ENCODE measurements around the gene ERC2. TPM values are rescaled to one million over a fixed set of nuclear protein-coding genes. Genes with fewer than 3 reads are reported as not detected.

ERC2 gene
- total RNA-seq, 4 donors from 2014 or later: 5.3 to 8.8 (median 7.8) TPM

DNA sequence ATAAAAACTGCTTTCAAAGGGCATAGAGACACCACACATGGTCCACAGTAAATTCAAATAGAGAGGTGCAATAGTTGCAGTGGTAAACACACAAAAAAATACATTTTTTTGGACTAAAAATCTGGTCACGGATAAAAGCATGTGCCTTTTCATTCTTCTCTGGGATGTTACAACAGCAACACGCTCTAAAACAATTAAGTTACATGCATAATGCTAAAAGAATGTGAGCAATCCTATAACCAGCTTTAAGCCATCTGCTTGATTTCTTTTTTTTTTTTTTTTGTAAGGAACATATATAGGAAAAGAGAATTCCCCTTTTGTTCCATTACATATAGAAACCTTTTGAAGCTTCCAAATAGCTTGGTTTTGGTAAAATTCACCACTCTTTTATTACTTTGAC lies 1001.2 kb downstream of the ERC2 start:
- no peaks in the 10 kb centered on the region for H3K9me3 ChIP-seq
- no peak for DNase-seq
- 90 to 94% methylated on average over 2 of the region's 2 CpGs for WGBS, 2 donors
- no peaks in the 10 kb centered on the region for H3K27me3 ChIP-seq
- H3K4me3 ChIP-seq (replicated peaks in 1 of 3): no peak overlapping the region
- H3K36me3 ChIP-seq: peaks cover 0 to 3% of the 10 kb centered on the region in 2 donors
- no peaks in the 10 kb centered on the region for H3K4me1 ChIP-seq
- intact Hi-C loops (cut with DNase I): no loop called here
- no peak overlapping the region for H3K27ac ChIP-seq
- no peak for TF ChIP-seq POLR2A (IDR thresholded peaks at IDR 0.05)
- TF ChIP-seq, protein P1, sequence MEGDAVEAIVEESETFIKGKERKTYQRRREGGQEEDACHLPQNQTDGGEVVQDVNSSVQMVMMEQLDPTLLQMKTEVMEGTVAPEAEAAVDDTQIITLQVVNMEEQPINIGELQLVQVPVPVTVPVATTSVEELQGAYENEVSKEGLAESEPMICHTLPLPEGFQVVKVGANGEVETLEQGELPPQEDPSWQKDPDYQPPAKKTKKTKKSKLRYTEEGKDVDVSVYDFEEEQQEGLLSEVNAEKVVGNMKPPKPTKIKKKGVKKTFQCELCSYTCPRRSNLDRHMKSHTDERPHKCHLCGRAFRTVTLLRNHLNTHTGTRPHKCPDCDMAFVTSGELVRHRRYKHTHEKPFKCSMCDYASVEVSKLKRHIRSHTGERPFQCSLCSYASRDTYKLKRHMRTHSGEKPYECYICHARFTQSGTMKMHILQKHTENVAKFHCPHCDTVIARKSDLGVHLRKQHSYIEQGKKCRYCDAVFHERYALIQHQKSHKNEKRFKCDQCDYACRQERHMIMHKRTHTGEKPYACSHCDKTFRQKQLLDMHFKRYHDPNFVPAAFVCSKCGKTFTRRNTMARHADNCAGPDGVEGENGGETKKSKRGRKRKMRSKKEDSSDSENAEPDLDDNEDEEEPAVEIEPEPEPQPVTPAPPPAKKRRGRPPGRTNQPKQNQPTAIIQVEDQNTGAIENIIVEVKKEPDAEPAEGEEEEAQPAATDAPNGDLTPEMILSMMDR (IDR thresholded peaks at IDR 0.05): no peak

DNA sequence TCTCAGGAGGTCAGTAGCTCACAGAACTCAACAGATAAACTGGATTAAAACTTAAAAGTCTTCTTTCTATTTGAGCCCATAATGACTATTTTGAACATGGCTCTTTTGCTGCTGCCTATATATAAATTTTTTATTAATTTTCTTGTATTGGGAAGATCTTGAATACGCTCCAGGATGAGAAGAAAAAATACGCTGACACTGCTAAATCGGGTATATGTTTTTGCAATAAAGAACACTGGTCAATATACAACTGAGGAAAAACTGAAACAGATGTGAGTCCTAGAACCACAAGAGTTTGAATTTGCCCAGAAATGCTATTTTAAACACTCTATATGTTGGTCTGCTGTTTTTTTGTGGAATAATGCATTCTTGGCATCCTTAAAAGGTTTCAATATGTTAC lies 1001.7 kb downstream of the ERC2 start:
- intact Hi-C loops (cut with DNase I): no loop called here
- no peak for TF ChIP-seq POLR2A (IDR thresholded peaks at IDR 0.05)
- TF ChIP-seq, protein P1 (IDR thresholded peaks at IDR 0.05): no peak
- Histone ChIP-seq H3K27ac (no peak overlapping the region), H3K27me3 (no peaks in the 10 kb centered on the region), H3K4me3 (replicated peaks in 1 of 3) (no peak overlapping the region), H3K9me3 (no peaks in the 10 kb centered on the region), H3K4me1 (no peaks in the 10 kb centered on the region), H3K36me3 (peaks cover 0 to 3% of the 10 kb centered on the region in 2 donors)
- 92% methylated on average over 3 of the region's 3 CpGs for WGBS, 2 donors
- DNase-seq: no peak

DNA sequence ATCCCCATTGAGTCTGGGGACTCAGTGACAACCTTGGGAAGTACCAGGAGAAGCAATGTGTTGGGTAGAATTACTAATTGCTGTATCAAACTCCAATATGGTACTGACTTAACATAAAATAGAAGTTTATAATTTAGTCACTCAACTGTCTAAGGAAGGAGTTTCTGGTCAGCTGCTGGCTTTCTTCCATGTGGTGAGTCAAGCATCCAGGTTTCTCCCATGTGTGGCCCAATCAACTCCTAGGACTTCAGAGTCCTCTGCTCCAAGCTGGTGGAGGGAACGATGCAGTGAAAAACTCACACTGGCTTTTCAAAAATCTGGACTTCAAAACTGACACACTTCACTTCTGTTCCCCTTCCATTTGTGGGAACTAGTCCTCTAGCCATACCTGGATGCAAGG lies 1006.4 kb downstream of the ERC2 start:
- H3K9me3 ChIP-seq: no peaks in the 10 kb centered on the region
- H3K4me3 ChIP-seq (replicated peaks in 1 of 3): no peak overlapping the region
- intact Hi-C loops (cut with DNase I): no loop called here

DNA sequence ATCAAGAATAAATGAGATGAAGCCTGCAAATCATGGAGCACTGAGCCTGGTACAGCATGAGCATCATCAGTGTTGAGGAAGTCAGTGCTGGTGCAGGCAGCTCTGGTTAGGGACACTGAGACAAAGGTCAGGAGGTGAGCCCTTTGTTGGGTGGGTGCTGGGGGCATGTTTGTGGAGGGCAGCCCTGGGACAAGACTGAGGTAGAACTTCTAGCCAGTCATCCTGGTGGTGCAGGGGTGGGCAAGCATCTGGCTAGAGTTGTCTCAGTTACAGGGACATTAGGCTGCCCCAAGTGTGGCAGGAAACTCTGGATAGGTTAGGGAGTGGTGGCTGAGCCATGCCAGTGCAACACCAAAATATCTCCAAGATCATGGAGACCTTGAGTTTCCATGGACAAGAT lies 1008.4 kb downstream of the ERC2 start:
- H3K36me3 ChIP-seq: no peaks in the 10 kb centered on the region
- intact Hi-C loops (cut with DNase I): no loop called here
- no peak for TF ChIP-seq POLR2A (IDR thresholded peaks at IDR 0.05)
- TF ChIP-seq, protein P1 (IDR thresholded peaks at IDR 0.05): no peak
- DNase-seq: no peak
- H3K4me1 ChIP-seq: no peaks in the 10 kb centered on the region
- no peaks in the 10 kb centered on the region for H3K27me3 ChIP-seq
- H3K4me3 ChIP-seq (replicated peaks in 1 of 3): no peak overlapping the region
- H3K9me3 ChIP-seq: no peaks in the 10 kb centered on the region
- no peak overlapping the region for H3K27ac ChIP-seq

More for the DNA sequence above, 1006.4 kb downstream of the ERC2 start:
- DNase-seq: no peak
- WGBS, 2 donors: 82 to 84% methylated on average over 1 of the region's 1 CpG
- no peak for TF ChIP-seq POLR2A (IDR thresholded peaks at IDR 0.05)
- TF ChIP-seq, protein P1 (IDR thresholded peaks at IDR 0.05): no peak
- no peaks in the 10 kb centered on the region for H3K4me1 ChIP-seq
- H3K27me3 ChIP-seq: no peaks in the 10 kb centered on the region
- H3K27ac ChIP-seq: no peak overlapping the region
- H3K36me3 ChIP-seq: no peaks in the 10 kb centered on the region

Small RNA genes lying within 50 kb of the gene (microRNA-seq; reads per million reads assigned to microRNA genes)
- not detected for gene MIR3938

Small RNA genes lying within 50 kb of the gene (small RNA-seq; reads per million reads assigned to genes)
- gene MIR3938: not detected
- gene RNA5SP133: not detected

Other genes with a start within 250 kb of the ERC2 start
- gene CCDC66, start 88.7 kb upstream of the ERC2 start, total RNA-seq: 10 to 100 TPM; 39.4 to 69.5 (median 40.6) TPM
- gene TASOR, start 214.8 kb upstream of the ERC2 start, total RNA-seq: 100 to 1,000 TPM in 3 of 4 donors, 10 to 100 TPM in 1; 93.7 to 129 (median 103) TPM